NCI-H1048 (cell line): ENCODE data around the gene ITPK1.

Source experiments
- DNase-seq: peaks from one replicate; lab custom pipeline; 2025; lab: John Stamatoyannopoulos, UW

The ITPK1 gene

GRCh38 chr14:93059917-93060545 is 55.7 kb downstream of the ITPK1 start:
- DNase-seq, result no peak

- DNase-seq, result no peak
These were observed 56.5 kb downstream of the ITPK1 start for GRCh38 chr14:93059260-93059659.

GRCh38 chr14:93057586-93058280 is 58.0 kb downstream of the ITPK1 start:
- no peak for DNase-seq

GRCh38 chr14:93056840-93057585 is 58.7 kb downstream of the ITPK1 start:
- DNase-seq, result no peak

GRCh38 chr14:93056166-93056839 is 59.4 kb downstream of the ITPK1 start:
- no peak for DNase-seq

GRCh38 chr14:93055651-93056115 is 60.0 kb downstream of the ITPK1 start:
- no peak for DNase-seq

GRCh38 chr14:93054876-93055275 is 60.8 kb downstream of the ITPK1 start:
- no peak for DNase-seq

GRCh38 chr14:93054006-93054405 is 61.7 kb downstream of the ITPK1 start:
- no peak for DNase-seq

- DNase-seq, result no peak
These were observed 63.9 kb downstream of the ITPK1 start for GRCh38 chr14:93051600-93052546.

GRCh38 chr14:93050761-93051160 is 65.0 kb downstream of the ITPK1 start:
- no peak for DNase-seq

GRCh38 chr14:93049867-93050331 is 65.8 kb downstream of the ITPK1 start:
- no peak for DNase-seq

- DNase-seq, result no peak
These were observed 66.4 kb downstream of the ITPK1 start for GRCh38 chr14:93049315-93049714.

- DNase-seq, result no peak
These were observed 66.9 kb downstream of the ITPK1 start for GRCh38 chr14:93048843-93049242.

GRCh38 chr14:93047661-93048060 is 68.1 kb downstream of the ITPK1 start:
- DNase-seq, result no peak

- DNase-seq, result no peak
These were observed 68.6 kb downstream of the ITPK1 start for GRCh38 chr14:93047157-93047556.

- no peak for DNase-seq
These were observed 69.0 kb downstream of the ITPK1 start for GRCh38 chr14:93046705-93047050.

GRCh38 chr14:93045965-93046704 is 69.6 kb downstream of the ITPK1 start:
- no peak for DNase-seq

GRCh38 chr14:93045211-93045674 is 70.5 kb downstream of the ITPK1 start:
- DNase-seq, result no peak

GRCh38 chr14:93044556-93044955 is 71.2 kb downstream of the ITPK1 start:
- DNase-seq, result no peak

- no peak for DNase-seq
These were observed 71.6 kb downstream of the ITPK1 start for GRCh38 chr14:93044121-93044520.
